ENCODE data around the gene FBXO41. TPM values are rescaled to one million over a fixed set of nuclear protein-coding genes. Genes with fewer than 3 reads are reported as not detected.

Gene FBXO41
- total RNA-seq (2.8 TPM), polyA plus RNA-seq (8.2 TPM)
- long read RNA-seq, donor 1, result 0 reads
- long read RNA-seq, donor 2, result 0 reads
- long read RNA-seq, donor 3, result 0 reads
- long read RNA-seq, donor 4, result 0 reads
- long read RNA-seq, donor 5, result 0 reads
- long read RNA-seq, donor 6, result 0 reads
- long read RNA-seq, donor 7, result 0 reads
- long read RNA-seq, donor 8, result 0 reads
- long read RNA-seq, donor 9, result 0 reads
- long read RNA-seq, donor 10, result 0 reads

GRCh38 chr2:73284296-73285158 lies at the start of gene FBXO41:
FBXO41 (minus strand) TSS chr2:73284478; CDS start chr2:73269630, 14,848 bp downstream.
- Histone ChIP-seq H3K4me3 (ENCODE audit: low read length in 2 of 2) (peak within 1 kb of the TSS; percentile 66 to 77), H3K27ac (ENCODE audit: low read depth in 1 of 2, low read length in 1 of 2) (peak within 1 kb of the TSS; percentile 83), H3K27me3 (ENCODE audit: control insufficient read depth in 2 of 2, insufficient read depth in 1 of 2, low read length in 1 of 2) (peaks cover 0 to 17% of the 10 kb centered on the region in 2 donors), H3K9me3 (ENCODE audit: control insufficient read depth in 2 of 2, insufficient read depth in 1 of 2, low read length in 1 of 2) (no peaks in the 10 kb centered on the region), H3K4me1 (ENCODE audit: control insufficient read depth in 2 of 2, insufficient read depth in 2 of 2, low read length in 2 of 2) (peaks cover 8 to 22% of the 10 kb centered on the region in 2 donors), H3K36me3 (ENCODE audit: control insufficient read depth in 2 of 2, insufficient read depth in 2 of 2, low read length in 1 of 2) (no peaks in the 10 kb centered on the region)
- 1% methylated on average over 68 of the region's 69 CpGs for WGBS
- peak; percentile 66 to 93 (median 76) for DNase-seq (ENCODE audit: low read depth in 6 of 9, low spot score in 9 of 9)

DNA sequence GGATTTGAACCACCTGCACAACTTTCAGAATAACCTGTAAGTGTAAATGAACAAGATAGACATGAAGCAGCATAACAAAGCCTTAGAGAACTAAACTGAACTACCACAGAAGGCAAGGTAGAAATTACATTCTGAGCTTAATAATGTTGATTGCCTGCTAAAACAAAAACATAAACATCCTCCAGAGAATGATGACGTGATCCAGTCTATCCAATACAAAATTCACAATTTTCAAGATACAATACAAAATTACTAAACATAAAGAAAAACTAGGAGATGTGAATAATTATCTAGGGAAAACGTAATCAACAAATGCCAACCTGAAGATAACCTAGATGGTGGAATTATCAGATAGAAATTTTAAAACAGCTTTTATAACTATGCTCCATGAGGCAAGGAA lies 49.8 kb upstream of the FBXO41 start:
- Histone ChIP-seq H3K27me3 (ENCODE audit: control insufficient read depth in 2 of 2, insufficient read depth in 1 of 2, low read length in 1 of 2) (no peaks in the 10 kb centered on the region), H3K4me3 (ENCODE audit: low read length in 2 of 2) (no peak overlapping the region), H3K36me3 (ENCODE audit: control insufficient read depth in 2 of 2, insufficient read depth in 2 of 2, low read length in 1 of 2) (no peaks in the 10 kb centered on the region), H3K9me3 (ENCODE audit: control insufficient read depth in 2 of 2, insufficient read depth in 1 of 2, low read length in 1 of 2) (no peaks in the 10 kb centered on the region), H3K4me1 (ENCODE audit: control insufficient read depth in 2 of 2, insufficient read depth in 2 of 2, low read length in 2 of 2) (no peaks in the 10 kb centered on the region), H3K27ac (ENCODE audit: low read depth in 1 of 2, low read length in 1 of 2) (no peak overlapping the region)
- DNase-seq (ENCODE audit: low read depth in 6 of 9, low spot score in 9 of 9), result no peak
- WGBS, result 91% methylated on average over 2 of the region's 2 CpGs

DNA sequence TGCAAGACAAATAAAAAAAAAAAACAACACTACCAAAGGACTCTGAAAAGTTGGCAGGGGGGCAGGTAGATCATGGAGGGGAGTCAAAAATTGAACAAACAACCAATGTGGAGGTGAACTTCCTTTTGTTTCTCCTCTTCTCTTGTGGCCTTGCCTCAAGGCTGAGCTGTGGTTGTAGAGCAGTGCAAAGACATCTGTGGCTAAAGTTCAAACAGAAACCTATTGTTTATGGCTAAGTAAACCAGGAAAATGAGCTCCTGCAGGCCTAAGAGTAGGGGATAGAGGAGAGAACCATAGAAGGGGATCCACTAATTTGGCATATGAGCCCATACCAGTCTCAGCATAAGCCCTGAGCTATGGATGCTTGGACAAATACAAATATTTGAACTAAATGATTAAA lies 49.3 kb upstream of the FBXO41 start:
- H3K36me3 ChIP-seq (ENCODE audit: control insufficient read depth in 2 of 2, insufficient read depth in 2 of 2, low read length in 1 of 2), result no peaks in the 10 kb centered on the region
- H3K4me1 ChIP-seq (ENCODE audit: control insufficient read depth in 2 of 2, insufficient read depth in 2 of 2, low read length in 2 of 2), result no peaks in the 10 kb centered on the region
- H3K27me3 ChIP-seq (ENCODE audit: control insufficient read depth in 2 of 2, insufficient read depth in 1 of 2, low read length in 1 of 2), result no peaks in the 10 kb centered on the region
- no peak for DNase-seq (ENCODE audit: low read depth in 6 of 9, low spot score in 9 of 9)
- no peak overlapping the region for H3K27ac ChIP-seq (ENCODE audit: low read depth in 1 of 2, low read length in 1 of 2)
- no peaks in the 10 kb centered on the region for H3K9me3 ChIP-seq (ENCODE audit: control insufficient read depth in 2 of 2, insufficient read depth in 1 of 2, low read length in 1 of 2)
- H3K4me3 ChIP-seq (ENCODE audit: low read length in 2 of 2), result no peak overlapping the region

- H3K27ac ChIP-seq (ENCODE audit: low read depth in 1 of 2, low read length in 1 of 2), result no peak overlapping the region
- no peaks in the 10 kb centered on the region for H3K4me1 ChIP-seq (ENCODE audit: control insufficient read depth in 2 of 2, insufficient read depth in 2 of 2, low read length in 2 of 2)
- no peak overlapping the region for H3K4me3 ChIP-seq (ENCODE audit: low read length in 2 of 2)
- H3K36me3 ChIP-seq (ENCODE audit: control insufficient read depth in 2 of 2, insufficient read depth in 2 of 2, low read length in 1 of 2), result no peaks in the 10 kb centered on the region
- WGBS, result 83% methylated on average over 13 of the region's 13 CpGs
- H3K27me3 ChIP-seq (ENCODE audit: control insufficient read depth in 2 of 2, insufficient read depth in 1 of 2, low read length in 1 of 2), result peaks cover 0 to 9% of the 10 kb centered on the region in 2 donors
- no peaks in the 10 kb centered on the region for H3K9me3 ChIP-seq (ENCODE audit: control insufficient read depth in 2 of 2, insufficient read depth in 1 of 2, low read length in 1 of 2)
- DNase-seq (ENCODE audit: low read depth in 6 of 9, low spot score in 9 of 9), result no peak
Measured at GRCh38 chr2:73324126-73324725, 39.9 kb upstream of the FBXO41 start.

DNA sequence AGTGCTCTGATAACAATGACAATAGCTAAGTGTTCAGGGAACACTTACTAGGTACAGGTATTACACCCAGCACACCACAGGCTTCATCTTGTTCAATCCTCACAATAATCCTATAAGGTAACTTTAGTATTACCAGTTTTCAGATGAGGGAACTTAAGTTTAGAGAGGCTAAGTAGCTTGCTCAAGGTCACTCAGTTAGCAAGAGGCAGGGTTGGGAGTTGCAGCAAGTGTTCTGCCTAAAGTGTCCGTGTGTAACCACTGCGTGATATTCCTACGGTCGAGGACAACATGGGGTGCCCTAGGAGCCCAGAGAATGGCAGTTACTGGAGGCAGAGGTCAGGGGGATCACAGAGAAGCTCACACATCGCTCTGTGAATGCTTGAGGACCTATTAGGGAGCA lies 39.3 kb upstream of the FBXO41 start:
- Histone ChIP-seq H3K27me3 (ENCODE audit: control insufficient read depth in 2 of 2, insufficient read depth in 1 of 2, low read length in 1 of 2) (peaks cover 0 to 11% of the 10 kb centered on the region in 2 donors), H3K9me3 (ENCODE audit: control insufficient read depth in 2 of 2, insufficient read depth in 1 of 2, low read length in 1 of 2) (no peaks in the 10 kb centered on the region), H3K4me1 (ENCODE audit: control insufficient read depth in 2 of 2, insufficient read depth in 2 of 2, low read length in 2 of 2) (no peaks in the 10 kb centered on the region), H3K4me3 (ENCODE audit: low read length in 2 of 2) (no peak overlapping the region), H3K27ac (ENCODE audit: low read depth in 1 of 2, low read length in 1 of 2) (no peak overlapping the region), H3K36me3 (ENCODE audit: control insufficient read depth in 2 of 2, insufficient read depth in 2 of 2, low read length in 1 of 2) (no peaks in the 10 kb centered on the region)
- no peak for DNase-seq (ENCODE audit: low read depth in 6 of 9, low spot score in 9 of 9)
- 83% methylated on average over 5 of the region's 5 CpGs for WGBS

DNA sequence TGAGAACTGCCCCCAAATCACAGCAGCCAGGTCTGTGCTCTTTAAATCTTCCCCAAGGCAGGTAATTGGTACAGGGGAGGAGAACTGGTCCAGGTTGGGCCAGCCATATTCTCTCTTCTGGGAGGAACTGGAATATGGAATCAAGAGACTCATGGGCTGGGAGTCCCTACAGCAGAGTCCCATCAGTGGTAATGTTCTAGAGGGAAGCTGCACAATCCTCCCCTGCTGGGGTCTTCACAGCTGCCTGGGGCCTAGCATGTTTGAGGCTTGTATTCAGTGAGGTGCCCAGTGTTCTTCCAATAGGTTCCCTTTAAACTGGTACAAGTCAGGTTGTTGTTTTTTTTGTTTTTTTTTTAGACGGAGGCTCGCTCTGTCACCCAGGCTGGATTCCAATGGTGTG lies 30.2 kb upstream of the FBXO41 start:
- H3K27me3 ChIP-seq (ENCODE audit: control insufficient read depth in 2 of 2, insufficient read depth in 1 of 2, low read length in 1 of 2), result peaks cover 0 to 2% of the 10 kb centered on the region in 2 donors
- no peak overlapping the region for H3K27ac ChIP-seq (ENCODE audit: low read depth in 1 of 2, low read length in 1 of 2)
- DNase-seq (ENCODE audit: low read depth in 6 of 9, low spot score in 9 of 9), result no peak
- no peaks in the 10 kb centered on the region for H3K9me3 ChIP-seq (ENCODE audit: control insufficient read depth in 2 of 2, insufficient read depth in 1 of 2, low read length in 1 of 2)
- H3K4me3 ChIP-seq (ENCODE audit: low read length in 2 of 2), result no peak overlapping the region
- H3K36me3 ChIP-seq (ENCODE audit: control insufficient read depth in 2 of 2, insufficient read depth in 2 of 2, low read length in 1 of 2), result no peaks in the 10 kb centered on the region
- no peaks in the 10 kb centered on the region for H3K4me1 ChIP-seq (ENCODE audit: control insufficient read depth in 2 of 2, insufficient read depth in 2 of 2, low read length in 2 of 2)
- WGBS, result 100% methylated on average over 2 of the region's 2 CpGs

DNA sequence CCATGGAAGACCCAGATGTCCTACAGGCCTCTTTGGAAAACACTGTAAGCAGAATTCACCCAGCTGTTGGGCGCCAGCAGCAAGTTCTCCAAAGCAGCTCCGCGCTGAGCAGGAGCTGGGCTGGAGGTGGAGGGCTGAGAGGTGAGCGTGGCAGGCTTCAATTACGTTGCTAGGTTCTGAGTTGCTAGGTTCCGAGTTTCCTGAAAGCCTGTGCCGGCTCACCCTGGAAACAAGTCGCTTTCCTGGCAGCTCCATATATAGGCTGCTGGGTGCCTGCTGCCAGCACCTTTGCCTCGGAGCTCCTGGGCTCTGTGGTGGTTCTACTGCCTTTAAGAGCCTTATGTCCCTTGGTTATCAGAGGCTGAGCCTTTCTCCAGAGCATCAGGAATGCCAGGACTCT lies 23.4 kb upstream of the FBXO41 start:
- Histone ChIP-seq H3K9me3 (ENCODE audit: control insufficient read depth in 2 of 2, insufficient read depth in 1 of 2, low read length in 1 of 2) (no peaks in the 10 kb centered on the region), H3K27me3 (ENCODE audit: control insufficient read depth in 2 of 2, insufficient read depth in 1 of 2, low read length in 1 of 2) (peaks cover 2 to 21% of the 10 kb centered on the region in 2 donors), H3K4me3 (ENCODE audit: low read length in 2 of 2) (no peak overlapping the region), H3K27ac (ENCODE audit: low read depth in 1 of 2, low read length in 1 of 2) (no peak overlapping the region), H3K4me1 (ENCODE audit: control insufficient read depth in 2 of 2, insufficient read depth in 2 of 2, low read length in 2 of 2) (no peaks in the 10 kb centered on the region), H3K36me3 (ENCODE audit: control insufficient read depth in 2 of 2, insufficient read depth in 2 of 2, low read length in 1 of 2) (no peaks in the 10 kb centered on the region)
- WGBS, result 81% methylated on average over 9 of the region's 9 CpGs
- no peak for DNase-seq (ENCODE audit: low read depth in 6 of 9, low spot score in 9 of 9)

GRCh38 chr2:73301636-73302035 lies 17.4 kb upstream of the FBXO41 start:
- Histone ChIP-seq H3K27me3 (ENCODE audit: control insufficient read depth in 2 of 2, insufficient read depth in 1 of 2, low read length in 1 of 2) (peaks cover 7 to 36% of the 10 kb centered on the region in 2 donors), H3K4me3 (ENCODE audit: low read length in 2 of 2) (no peak overlapping the region), H3K4me1 (ENCODE audit: control insufficient read depth in 2 of 2, insufficient read depth in 2 of 2, low read length in 2 of 2) (no peaks in the 10 kb centered on the region), H3K36me3 (ENCODE audit: control insufficient read depth in 2 of 2, insufficient read depth in 2 of 2, low read length in 1 of 2) (no peaks in the 10 kb centered on the region), H3K27ac (ENCODE audit: low read depth in 1 of 2, low read length in 1 of 2) (no peak overlapping the region), H3K9me3 (ENCODE audit: control insufficient read depth in 2 of 2, insufficient read depth in 1 of 2, low read length in 1 of 2) (no peaks in the 10 kb centered on the region)
- no peak for DNase-seq (ENCODE audit: low read depth in 6 of 9, low spot score in 9 of 9)
- WGBS, result 81% methylated on average over 4 of the region's 4 CpGs

- 74% methylated on average over 3 of the region's 3 CpGs for WGBS
- Histone ChIP-seq H3K27me3 (ENCODE audit: control insufficient read depth in 2 of 2, insufficient read depth in 1 of 2, low read length in 1 of 2) (peaks cover 9 to 41% of the 10 kb centered on the region in 2 donors), H3K9me3 (ENCODE audit: control insufficient read depth in 2 of 2, insufficient read depth in 1 of 2, low read length in 1 of 2) (no peaks in the 10 kb centered on the region), H3K4me1 (ENCODE audit: control insufficient read depth in 2 of 2, insufficient read depth in 2 of 2, low read length in 2 of 2) (no peaks in the 10 kb centered on the region), H3K27ac (ENCODE audit: low read depth in 1 of 2, low read length in 1 of 2) (no peak overlapping the region), H3K4me3 (ENCODE audit: low read length in 2 of 2) (no peak overlapping the region), H3K36me3 (ENCODE audit: control insufficient read depth in 2 of 2, insufficient read depth in 2 of 2, low read length in 1 of 2) (no peaks in the 10 kb centered on the region)
- DNase-seq (ENCODE audit: low read depth in 6 of 9, low spot score in 9 of 9), result no peak
Measured at GRCh38 chr2:73300926-73301325, 16.6 kb upstream of the FBXO41 start.

All from thymus (tissue), 14 donors.